HG03469 (cell line): ENCODE measurements around the gene PANX2.
"Not testable (repeated sequence)": the region's sequence is repeated elsewhere in the genome, so short reads cannot be mapped to it uniquely, and the experiment has no call there.

Source experiments
- ATAC-seq: cut with Tn5 transposase; IDR thresholded peaks from one replicate; pipeline ENCODE4 v1.9.1; 2021; ENCODE audit warnings: mild to moderate bottlenecking, moderate library complexity, moderate number of reproducible peaks; ENCODE audit not compliant: unreplicated experiment

Gene PANX2

GRCh38 chr22:50146439-50147238 is 23.9 kb upstream of the PANX2 start:
- no peak for ATAC-seq

- not testable (repeated sequence) for ATAC-seq
These were observed 23.0 kb upstream of the PANX2 start for GRCh38 chr22:50147258-50148165.

- no peak for ATAC-seq
These were observed 22.4 kb upstream of the PANX2 start for GRCh38 chr22:50148166-50148500.

DNA sequence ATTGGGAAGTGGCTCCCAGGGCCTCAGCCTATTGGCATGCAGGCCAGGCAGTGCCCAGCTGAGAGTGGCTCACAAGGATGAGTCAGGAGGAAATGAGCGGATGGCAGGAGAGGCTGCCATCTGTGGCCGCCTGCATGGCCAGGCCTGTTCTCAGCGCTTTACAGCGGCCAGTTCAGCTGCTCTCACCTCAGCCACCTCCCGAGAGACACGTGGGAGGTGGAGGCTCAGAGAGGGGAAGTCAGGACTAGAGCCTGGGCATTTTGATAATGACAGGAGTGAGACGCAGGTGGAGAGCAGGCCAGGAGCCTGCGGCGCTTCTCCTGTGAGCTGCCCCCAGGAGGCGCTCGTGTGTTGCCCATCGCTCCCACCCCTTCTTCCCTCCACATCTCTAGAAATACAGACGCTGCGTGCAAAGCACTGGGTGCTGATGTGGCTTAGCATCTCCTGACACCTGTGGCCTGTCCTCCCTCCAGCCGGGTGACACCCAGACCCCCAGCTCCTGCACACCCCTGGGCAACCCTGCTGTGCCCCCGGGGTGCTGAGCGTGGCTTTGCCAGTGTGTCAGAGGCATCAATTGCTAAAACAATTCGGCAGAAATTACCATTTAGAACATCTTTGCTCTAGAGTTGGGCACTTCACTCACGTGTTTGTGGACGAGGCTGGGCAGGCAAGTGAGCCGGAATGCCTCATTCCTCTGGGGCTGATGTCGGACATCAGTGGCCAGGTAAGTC is 21.4 kb upstream of the PANX2 start:
- no peak for ATAC-seq

DNA sequence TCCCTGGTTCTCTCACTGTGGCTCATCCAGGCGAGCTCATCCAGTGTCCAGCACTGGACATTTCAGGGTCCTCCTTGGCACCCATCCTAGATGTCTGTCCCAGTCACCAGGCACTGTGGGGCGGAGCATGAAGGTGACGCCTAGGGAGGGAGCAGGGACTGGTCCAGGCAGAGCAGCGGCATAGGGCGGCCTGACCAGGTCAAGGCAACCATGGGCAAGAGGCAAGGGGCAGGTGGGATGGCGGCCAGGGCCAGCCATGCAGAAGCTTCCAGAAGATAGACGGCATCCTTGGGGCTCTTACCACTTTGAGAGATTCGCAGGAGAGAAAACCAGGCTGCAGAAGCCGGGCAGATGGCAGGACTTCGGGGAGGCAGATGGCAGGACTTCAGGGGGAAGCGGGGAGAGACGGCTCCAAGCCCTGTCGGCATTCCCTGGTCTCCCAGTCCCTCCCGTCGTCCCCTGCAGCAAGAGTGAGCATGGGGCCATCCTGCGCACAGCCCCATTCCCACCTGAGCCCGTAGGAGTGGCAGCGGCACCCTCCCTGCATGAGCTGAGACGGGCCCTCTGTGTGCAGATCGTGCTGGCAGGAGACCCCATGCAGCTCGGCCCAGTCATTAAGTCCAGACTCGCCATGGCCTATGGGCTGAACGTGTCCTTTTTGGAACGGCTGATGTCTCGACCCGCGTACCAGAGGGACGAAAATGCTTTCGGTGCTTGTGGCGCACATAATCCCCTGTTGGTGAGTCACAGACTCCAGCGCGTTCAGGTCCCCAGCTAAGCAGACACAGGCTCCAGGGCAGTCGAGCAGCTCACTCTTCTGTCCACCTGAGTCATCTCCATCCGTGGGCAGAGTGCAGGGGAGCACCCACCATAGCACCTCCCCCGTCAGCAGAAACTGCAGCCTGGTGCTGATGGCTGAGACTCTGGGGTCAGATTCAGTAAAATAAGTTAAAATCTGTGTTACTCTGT is 20.1 kb upstream of the PANX2 start:
- no peak for ATAC-seq

GRCh38 chr22:50151571-50152537 is 18.7 kb upstream of the PANX2 start:
- no peak for ATAC-seq

DNA sequence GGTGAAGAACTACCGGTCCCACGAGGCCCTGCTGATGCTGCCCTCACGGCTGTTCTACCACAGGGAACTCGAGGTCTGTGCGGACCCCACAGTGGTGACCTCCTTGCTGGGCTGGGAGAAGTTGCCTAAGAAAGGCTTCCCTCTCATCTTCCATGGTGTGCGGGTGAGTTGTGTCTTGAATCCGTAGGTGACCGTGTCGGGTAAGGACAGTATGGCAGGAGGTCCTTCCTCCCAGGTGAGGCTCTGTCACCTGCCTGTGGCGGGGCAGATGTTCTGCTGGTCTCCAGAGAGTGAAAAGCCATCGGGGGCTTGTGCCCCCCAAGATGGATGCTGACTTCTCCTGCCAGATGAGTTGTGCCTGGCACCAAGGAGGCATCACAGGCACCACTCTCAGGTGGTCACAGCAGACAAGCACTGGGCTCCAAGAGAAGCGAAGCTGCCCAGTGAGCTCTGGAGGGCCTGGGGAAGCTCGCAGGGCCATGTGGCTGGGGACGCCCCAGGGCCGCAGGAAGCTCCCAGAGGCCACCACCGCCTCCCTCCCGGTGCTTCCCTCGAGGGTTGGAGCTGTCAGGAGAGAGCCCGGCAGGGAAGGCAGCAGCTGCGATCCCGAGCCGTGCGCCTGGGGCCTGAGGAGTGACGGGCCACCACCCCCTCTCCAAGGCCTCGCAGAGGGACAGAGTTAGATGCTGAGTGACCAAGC is 17.3 kb upstream of the PANX2 start:
- ATAC-seq, result no peak

DNA sequence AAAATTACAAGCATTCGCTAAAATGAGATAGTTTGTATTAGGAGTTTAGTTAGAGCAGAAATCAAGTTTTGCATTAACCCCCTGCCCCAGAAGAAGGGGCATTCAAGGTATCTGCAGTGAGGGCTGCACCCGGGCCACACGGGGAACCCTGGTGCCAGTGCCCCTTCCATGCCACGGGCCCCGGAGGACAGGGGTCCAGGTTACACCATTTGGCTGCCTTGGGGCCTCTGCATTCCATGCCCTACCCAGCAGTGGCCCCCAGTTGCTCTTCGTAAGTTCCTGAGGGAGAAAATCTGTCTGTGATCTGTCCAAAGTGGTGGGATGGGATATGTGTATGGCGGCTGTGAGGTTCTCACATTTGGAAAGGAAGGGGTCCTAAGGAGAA is 16.8 kb upstream of the PANX2 start:
- no peak for ATAC-seq

- ATAC-seq, result no peak
These were observed 12.7 kb upstream of the PANX2 start for GRCh38 chr22:50157709-50158375.

- no peak for ATAC-seq
These were observed 9.6 kb upstream of the PANX2 start for GRCh38 chr22:50160947-50161346.

- ATAC-seq, result no peak
These were observed 8.8 kb upstream of the PANX2 start for GRCh38 chr22:50161508-50162390.

DNA sequence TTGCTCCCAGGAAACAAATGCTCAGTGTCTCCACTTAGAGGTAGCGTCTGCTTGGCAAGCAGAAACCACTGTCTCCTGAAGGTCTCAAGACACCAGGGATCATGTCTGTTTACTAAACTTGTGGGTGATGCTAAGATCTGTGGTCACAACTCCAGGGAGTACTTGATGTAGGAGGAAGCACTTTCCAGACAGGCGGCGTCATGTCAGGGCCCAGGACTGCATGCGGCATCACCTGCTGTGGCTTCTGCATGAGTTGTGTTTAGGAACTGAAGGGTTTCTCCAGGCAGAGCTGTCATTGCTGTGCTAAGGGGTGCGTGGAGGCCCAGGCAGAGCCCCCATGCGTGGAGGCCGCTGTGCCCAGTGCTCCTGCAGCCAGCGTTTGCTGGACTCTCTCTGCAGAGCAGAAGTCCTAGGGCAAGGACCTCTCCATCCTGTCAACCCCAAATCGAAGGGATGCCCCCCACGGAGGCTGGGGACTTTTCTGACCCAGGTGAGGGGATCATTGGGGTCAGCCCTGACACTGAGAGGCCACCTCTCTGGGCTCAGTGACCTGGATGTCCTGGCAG is 8.1 kb upstream of the PANX2 start:
- no peak for ATAC-seq

GRCh38 chr22:50165436-50166123 is 5.0 kb upstream of the PANX2 start:
- no peak for ATAC-seq

DNA sequence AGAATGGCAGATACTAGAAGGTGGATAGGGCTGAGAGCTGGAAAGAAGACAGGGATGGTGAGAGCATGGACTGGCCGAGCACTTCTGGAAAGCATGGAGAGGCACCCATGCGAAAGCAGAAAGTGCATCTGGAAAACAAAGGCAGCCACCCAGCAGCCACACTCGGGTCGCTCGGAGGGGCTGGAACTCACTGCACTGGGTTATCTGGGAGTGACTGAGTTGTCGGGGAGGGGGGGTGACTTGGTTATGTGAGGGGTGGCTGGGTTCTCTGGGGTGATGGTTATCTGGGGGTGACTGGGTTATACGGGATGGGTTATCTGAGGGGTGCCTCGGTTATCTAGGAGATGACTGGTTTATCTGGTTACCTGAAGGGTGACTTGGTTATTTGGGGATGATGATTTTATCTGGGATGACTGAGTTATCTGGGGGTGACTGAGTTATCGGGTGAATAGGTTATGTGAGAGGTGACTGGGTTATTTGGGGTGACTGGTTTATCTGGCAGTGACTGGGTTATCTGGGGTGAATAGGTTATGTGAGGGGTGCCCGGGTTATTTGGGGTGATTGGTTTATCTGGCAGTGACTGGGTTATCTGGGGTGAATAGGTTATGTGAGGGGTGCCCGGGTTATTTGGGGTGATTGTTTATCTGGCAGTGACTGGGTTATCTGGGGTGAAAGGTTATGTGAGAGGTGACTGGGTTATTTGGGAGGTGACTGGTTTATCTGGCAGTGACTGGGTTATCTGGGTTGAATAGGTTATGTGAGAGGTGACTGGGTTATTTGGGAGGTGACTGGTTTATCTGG is 2.6 kb upstream of the PANX2 start:
- no peak for ATAC-seq

DNA sequence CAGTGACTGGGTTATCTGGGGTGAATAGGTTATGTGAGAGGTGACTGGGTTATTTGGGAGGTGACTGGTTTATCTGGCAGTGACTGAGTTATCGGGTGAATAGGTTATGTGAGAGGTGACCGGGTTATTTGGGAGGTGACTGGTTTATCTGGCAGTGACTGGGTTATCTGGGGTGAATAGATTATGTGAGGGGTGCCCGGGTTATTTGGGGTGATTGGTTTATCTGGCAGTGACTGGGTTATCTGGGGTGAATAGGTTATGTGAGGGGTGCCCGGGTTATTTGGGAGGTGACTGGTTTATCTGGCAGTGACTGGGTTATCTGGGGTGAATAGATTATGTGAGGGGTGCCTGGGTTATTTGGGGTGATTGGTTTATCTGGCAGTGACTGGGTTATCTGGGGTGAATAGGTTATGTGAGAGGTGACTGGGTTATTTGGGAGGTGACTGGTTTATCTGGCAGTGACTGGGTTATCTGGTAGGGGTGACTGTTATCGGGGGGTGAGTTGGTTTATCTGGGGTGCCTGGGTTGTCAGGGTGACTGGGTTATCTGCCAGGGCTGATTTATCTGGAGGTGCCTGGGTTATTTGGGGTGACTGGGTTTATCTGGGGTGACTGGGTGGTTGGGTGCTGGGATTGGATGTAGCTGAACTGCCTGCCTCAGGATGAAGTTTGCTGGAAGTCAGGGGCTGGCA is 1.9 kb upstream of the PANX2 start:
- ATAC-seq, result not testable (repeated sequence)
